ENCODE measurements around the gene MASP2.

- TF ChIP-seq CTCF (IDR thresholded peaks at IDR 0.05): no peak
- TF ChIP-seq POLR2A (IDR thresholded peaks at IDR 0.05): no peak
These were observed 21.4 kb downstream of the MASP2 start for GRCh38 chr1:11025618-11026017.

All from thyroid gland (tissue), 4 donors.